H1 (cell line): ENCODE results near the gene RPA3. TPM values are rescaled to one million over a fixed set of nuclear protein-coding genes. Genes with fewer than 3 reads are reported as not detected.

Source experiments
- JUN ChIP-seq: IDR thresholded peaks from 2 replicates; pipeline ENCODE4 v1.6.1; 2011; ENCODE audit warnings: low read depth, mild to moderate bottlenecking, improper control_type of control experiment, low read length
- ZNF274 ChIP-seq: IDR thresholded peaks from 2 replicates; pipeline ENCODE4 v1.7.0; 2012; ENCODE audit warnings: low read length, borderline replicate concordance; ENCODE audit errors: extremely low read depth
- polyA plus RNA-seq, 7 experiments: library from polyadenylated mRNA; depleted of rRNA in 3 of 7; stranded (reverse) in 5 of 7; unstranded in 2 of 7; fragments of >200 nt in 5 of 7; fragments of 200-250 nt in 2 of 7; gene quantifications; 1 replicate in 5 of 7; 2 replicates in 1 of 7; 4 replicates in 1 of 7; pipeline versions ENCODE4 v1.2.1 to v1.2.3, GENCODE V29; 2011 to 2013; ENCODE audit warnings: missing spikeins in 2 of 7, mixed read lengths in 2 of 7
- total RNA-seq: library from RNA; stranded (reverse); fragmentation: NEBNext Ultra II Directional; extraction: Animal tissue kit (Norgen Biotek cat#: 25700); gene quantifications from 2 replicates; pipeline ENCODE4 v1.2.1, GENCODE V29; 2021

Gene RPA3
- total and polyA plus RNA-seq, 2 of the 8 experiments (the other 6 are each of a cell fraction or from before 2014, with no cell fraction given): 60.2 to 105 TPM

GRCh38 chr7:7695111-7695817 lies 23.1 kb downstream of the RPA3 start (continued):
- TF ChIP-seq JUN (no peak), ZNF274 (no peak)
- TF ChIP-seq, all 59 proteins: peak for 0
